Stomach (tissue), 4 donors: ENCODE results near the gene HP1BP3.

ENCODE experiments used
- CTCF ChIP-seq, 7 experiments: fragments of 450-650 bp in 4 of 7; fragments of 200-600 bp in 3 of 7; sonication (generic) in 3 of 7; IDR thresholded peaks; one replicate each; pipeline ENCODE4 v1.5.1; 2016 to 2019; ENCODE audit warnings: antibody characterized with exemption in 7 of 7, control low read depth in 2 of 7, mild to moderate bottlenecking in 1 of 7
- POLR2A ChIP-seq, 4 donors: fragments of 450-650 bp; IDR thresholded peaks; one replicate each; pipeline ENCODE4 v1.6.1; 2016; ENCODE audit warnings: antibody characterized with exemption in 4 of 4, control low read depth in 2 of 4, mild to moderate bottlenecking in 1 of 4, moderate library complexity in 1 of 4

GRCh38 chr1:20770314-20771087, 16.6 kb downstream of the HP1BP3 start:
- TF ChIP-seq POLR2A (IDR thresholded peaks at IDR 0.05) (no peak), CTCF (IDR thresholded peaks at IDR 0.05) (no peak)
